HFF-Myc (cell line): ENCODE results near the gene MRPS9.

Experiments used
- DNase-seq: peaks from one replicate; pipeline ENCODE4 v3.0.0-alpha.2; 2011; ENCODE audit warnings: low read depth; ENCODE audit errors: extremely low read depth
- H3K4me3 ChIP-seq: replicated peaks from 2 replicates; pipeline ENCODE4 v1.5.1; 2011; ENCODE audit warnings: low read depth, mild to moderate bottlenecking, control low read depth, low read length
- CTCF ChIP-seq: IDR thresholded peaks from 2 replicates; pipeline ENCODE4 v1.5.1; 2012; ENCODE audit warnings: mild to moderate bottlenecking, low read depth, low read length, control low read depth; ENCODE audit errors: missing control alignments

MRPS9 gene

GRCh38 chr2:105125920-105126319, 88.1 kb downstream of the MRPS9 start:
- no peak for DNase-seq
- H3K4me3 ChIP-seq: no peak overlapping the region
- TF ChIP-seq CTCF: no peak

- DNase-seq: no peak
- no peak for TF ChIP-seq CTCF
- no peak overlapping the region for H3K4me3 ChIP-seq
Observed at GRCh38 chr2:105126336-105126735, 88.5 kb downstream of the MRPS9 start.

GRCh38 chr2:105127289-105127915, 89.5 kb downstream of the MRPS9 start:
- no peak for DNase-seq
- no peak for TF ChIP-seq CTCF
- H3K4me3 ChIP-seq: no peak overlapping the region

- no peak overlapping the region for H3K4me3 ChIP-seq
- no peak for DNase-seq
- TF ChIP-seq CTCF: no peak
Observed at GRCh38 chr2:105129722-105130232, 91.9 kb downstream of the MRPS9 start.

- DNase-seq: no peak
- TF ChIP-seq CTCF: no peak
- H3K4me3 ChIP-seq: no peak overlapping the region
Observed at GRCh38 chr2:105130546-105130945, 92.7 kb downstream of the MRPS9 start.

GRCh38 chr2:105134081-105134480, 96.2 kb downstream of the MRPS9 start:
- DNase-seq: no peak
- no peak overlapping the region for H3K4me3 ChIP-seq
- TF ChIP-seq CTCF: no peak

- DNase-seq: no peak
- no peak overlapping the region for H3K4me3 ChIP-seq
- TF ChIP-seq CTCF: no peak
Observed at GRCh38 chr2:105135436-105135835, 97.6 kb downstream of the MRPS9 start.
